Activated effector memory CD4-positive, alpha-beta T cell treated with anti-CD3 and anti-CD28 coated beads, Interleukin-2, amount 50 U/mL, for 16 hours (primary cell): Measurements from ENCODE around the gene CD37.
A peak's percentile ranks its signal among the peaks of the same experiment; 100 is the strongest.

Experiments
- DNase-seq: peaks from one replicate; pipeline ENCODE4 v3.0.0-alpha.2; 2020

The CD37 gene

GRCh38 chr19:49383599-49383998 is 48.4 kb downstream of the CD37 start:
- no peak for DNase-seq

DNA sequence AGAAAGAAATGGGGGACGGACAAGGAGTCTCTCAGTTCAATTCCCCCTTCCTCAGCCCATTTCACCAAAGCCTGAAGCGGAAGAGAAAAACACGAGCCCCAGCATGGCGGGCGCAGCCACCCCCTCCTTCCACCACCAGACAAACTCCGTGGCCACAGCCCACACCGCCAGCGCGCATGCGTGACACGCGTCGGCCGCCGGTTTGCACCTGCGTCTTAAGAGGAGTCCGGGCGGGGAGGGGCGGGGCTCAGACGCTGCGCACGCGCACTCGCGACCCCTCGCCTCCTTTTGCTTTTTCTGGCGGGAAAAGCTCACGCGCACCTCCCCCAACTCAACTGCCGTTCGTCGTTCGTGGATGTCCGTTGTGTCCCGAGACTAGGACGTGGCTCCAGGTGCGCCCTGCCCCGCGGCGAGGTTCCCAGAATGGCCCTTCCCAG is 52.7 kb downstream of the CD37 start, which contains the start of gene KASH5:
KASH5 (plus strand) TSS at position 314 of the 437 bp plus-strand sequence. CDS start 2,635 bp downstream, outside the sequence.
- DNase-seq = peak; percentile 96

- no peak for DNase-seq
Measured at GRCh38 chr19:49389406-49389805, 54.2 kb downstream of the CD37 start.
